ENCODE data around the gene SDK1. TPM values are rescaled to one million over a fixed set of nuclear protein-coding genes. Genes with fewer than 3 reads are reported as not detected.

The SDK1 gene
- total RNA-seq, 1 donor, result 0.36 TPM

GRCh38 chr7:3950249-3950648, 649.2 kb downstream of the SDK1 start:
- no peak for DNase-seq (ENCODE audit: insufficient read length, low spot score, missing footprints)
- no peak for TF ChIP-seq CTCF (IDR thresholded peaks at IDR 0.05; ENCODE audit: extremely low read depth, low read depth, low read length)
- H3K9me3 ChIP-seq (ENCODE audit: low read depth, low read length), result no peaks in the 10 kb centered on the region

GRCh38 chr7:3951316-3952055, 650.4 kb downstream of the SDK1 start:
- Histone ChIP-seq H3K27me3 (ENCODE audit: insufficient read depth, low read length) (no peaks in the 10 kb centered on the region), H2AFZ (ENCODE audit: low read length) (no peak overlapping the region), H3K4me2 (ENCODE audit: insufficient read depth, low read length) (no peak overlapping the region), H3K27ac (ENCODE audit: low read depth, low read length) (no peak overlapping the region), H3K4me3 (ENCODE audit: insufficient read depth, low read length) (no peak overlapping the region), H3K9me3 (ENCODE audit: low read depth, low read length) (no peaks in the 10 kb centered on the region), H4K20me1 (ENCODE audit: insufficient read depth, low read length) (no peaks in the 10 kb centered on the region), H3K79me2 (ENCODE audit: insufficient read depth, low read length) (no peaks in the 10 kb centered on the region), H3K36me3 (ENCODE audit: insufficient read depth, low read length) (no peaks in the 10 kb centered on the region), H3K4me1 (ENCODE audit: insufficient read depth, low read length) (no peaks in the 10 kb centered on the region)
- no peak for TF ChIP-seq CTCF (IDR thresholded peaks at IDR 0.05; ENCODE audit: extremely low read depth, low read depth, low read length)
- no peak for DNase-seq (ENCODE audit: insufficient read length, low spot score, missing footprints)

More at GRCh38 chr7:3950249-3950648, 649.2 kb downstream of the SDK1 start:
- no peak overlapping the region for H3K4me2 ChIP-seq (ENCODE audit: insufficient read depth, low read length)
- no peak overlapping the region for H3K27ac ChIP-seq (ENCODE audit: low read depth, low read length)
- no peak overlapping the region for H3K4me3 ChIP-seq (ENCODE audit: insufficient read depth, low read length)
- no peaks in the 10 kb centered on the region for H3K36me3 ChIP-seq (ENCODE audit: insufficient read depth, low read length)
- H3K4me1 ChIP-seq (ENCODE audit: insufficient read depth, low read length), result no peaks in the 10 kb centered on the region
- H2AFZ ChIP-seq (ENCODE audit: low read length), result no peak overlapping the region
- H3K79me2 ChIP-seq (ENCODE audit: insufficient read depth, low read length), result no peaks in the 10 kb centered on the region
- H4K20me1 ChIP-seq (ENCODE audit: insufficient read depth, low read length), result no peaks in the 10 kb centered on the region
- H3K27me3 ChIP-seq (ENCODE audit: insufficient read depth, low read length), result no peaks in the 10 kb centered on the region

- Histone ChIP-seq H3K79me2 (ENCODE audit: insufficient read depth, low read length) (no peaks in the 10 kb centered on the region), H3K9me3 (ENCODE audit: low read depth, low read length) (no peaks in the 10 kb centered on the region), H3K4me2 (ENCODE audit: insufficient read depth, low read length) (no peak overlapping the region), H3K4me1 (ENCODE audit: insufficient read depth, low read length) (no peaks in the 10 kb centered on the region), H3K27ac (ENCODE audit: low read depth, low read length) (no peak overlapping the region), H3K4me3 (ENCODE audit: insufficient read depth, low read length) (no peak overlapping the region), H2AFZ (ENCODE audit: low read length) (no peak overlapping the region), H3K27me3 (ENCODE audit: insufficient read depth, low read length) (no peaks in the 10 kb centered on the region), H3K36me3 (ENCODE audit: insufficient read depth, low read length) (no peaks in the 10 kb centered on the region), H4K20me1 (ENCODE audit: insufficient read depth, low read length) (no peaks in the 10 kb centered on the region)
- DNase-seq (ENCODE audit: insufficient read length, low spot score, missing footprints), result no peak
- TF ChIP-seq CTCF (IDR thresholded peaks at IDR 0.05; ENCODE audit: extremely low read depth, low read depth, low read length), result no peak
Observed at GRCh38 chr7:3953133-3953532, 652.1 kb downstream of the SDK1 start.

DNA sequence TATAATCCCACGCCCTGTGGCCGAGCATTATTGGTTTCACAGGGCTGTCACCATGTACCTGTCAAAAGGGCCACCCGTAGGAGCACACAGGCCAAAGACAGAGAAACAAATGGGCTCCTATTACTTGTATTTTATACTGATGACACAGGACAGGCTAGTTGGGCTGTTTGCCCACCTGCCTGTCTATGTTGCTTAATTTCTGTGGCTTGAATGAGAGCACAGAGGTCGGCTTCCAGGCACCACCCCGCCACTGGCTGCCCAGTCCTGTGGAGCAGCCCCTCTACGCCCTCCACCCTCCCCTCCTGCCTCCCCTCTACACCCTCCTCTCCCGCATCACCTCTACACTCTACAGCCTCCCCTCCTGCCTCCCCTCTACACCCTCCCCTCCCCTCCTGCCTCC, 652.9 kb downstream of the SDK1 start:
- Histone ChIP-seq H3K36me3 (ENCODE audit: insufficient read depth, low read length) (no peaks in the 10 kb centered on the region), H3K79me2 (ENCODE audit: insufficient read depth, low read length) (no peaks in the 10 kb centered on the region), H2AFZ (ENCODE audit: low read length) (no peak overlapping the region), H3K9me3 (ENCODE audit: low read depth, low read length) (no peaks in the 10 kb centered on the region), H3K4me2 (ENCODE audit: insufficient read depth, low read length) (no peak overlapping the region), H4K20me1 (ENCODE audit: insufficient read depth, low read length) (no peaks in the 10 kb centered on the region), H3K4me1 (ENCODE audit: insufficient read depth, low read length) (no peaks in the 10 kb centered on the region), H3K27me3 (ENCODE audit: insufficient read depth, low read length) (no peaks in the 10 kb centered on the region), H3K27ac (ENCODE audit: low read depth, low read length) (no peak overlapping the region), H3K4me3 (ENCODE audit: insufficient read depth, low read length) (no peak overlapping the region)
- TF ChIP-seq CTCF (IDR thresholded peaks at IDR 0.05; ENCODE audit: extremely low read depth, low read depth, low read length), result no peak
- no peak for DNase-seq (ENCODE audit: insufficient read length, low spot score, missing footprints)

All from osteoblast (primary cell).